Thoracic aorta (tissue), 2 donors: ENCODE measurements around the gene NAV3. TPM values are rescaled to one million over a fixed set of nuclear protein-coding genes. Genes with fewer than 3 reads are reported as not detected.

Experiments used
- ATAC-seq: fragments of 150-250 bp; one replicate; pipeline ENCODE4 v1.8.0; 2017; ENCODE audit warnings: low read depth; ENCODE audit not compliant: insufficient number of reproducible peaks, low FRiP score
- DNase-seq: peaks from one replicate; pipeline ENCODE4 v3.0.0-alpha.2; 2020; ENCODE audit warnings: low spot score
- H3K27ac ChIP-seq, 2 donors: fragments of 200-600 bp; sonication (generic); 1 replicate in 1 of 2; 2 replicates in 1 of 2; pipeline ENCODE4 v1.5.1; 2016; ENCODE audit warnings: mild to moderate bottlenecking in 2 of 2, moderate library complexity in 2 of 2
- H3K27me3 ChIP-seq: fragments of 200-600 bp; sonication (generic); replicated peaks from 2 replicates; pipeline ENCODE4 v1.6.0; 2016; ENCODE audit warnings: mild to moderate bottlenecking; ENCODE audit not compliant: insufficient read depth
- H3K36me3 ChIP-seq: fragments of 200-600 bp; sonication (generic); one replicate; pipeline ENCODE4 v1.5.1; 2016
- H3K4me1 ChIP-seq, 2 donors: fragments of 200-600 bp; sonication (generic); 1 replicate in 1 of 2; 2 replicates in 1 of 2; pipeline versions ENCODE4 v1.5.1 to v1.6.0; 2016; ENCODE audit warnings: low read depth in 2 of 2, mild to moderate bottlenecking in 1 of 2; ENCODE audit not compliant: control insufficient read depth in 1 of 2
- H3K4me3 ChIP-seq: fragments of 200-600 bp; sonication (generic); 2 replicates; pipeline ENCODE4 v1.5.1; 2016; ENCODE audit warnings: mild to moderate bottlenecking
- H3K9me3 ChIP-seq: fragments of 200-600 bp; sonication (generic); 2 replicates; pipeline ENCODE4 v1.5.1; 2016
- CTCF ChIP-seq: fragments of 200-600 bp; sonication (generic); IDR thresholded peaks from one replicate; pipeline ENCODE4 v1.5.1; 2019; ENCODE audit warnings: antibody characterized with exemption
- total RNA-seq, 2 donors: library from RNA; depleted of rRNA; stranded (reverse); fragments of >200 nt; gene quantifications; one replicate each; pipeline versions ENCODE4 v1.1.0 to v1.2.3, GENCODE V29; 2016

NAV3 gene
- total RNA-seq, 2 donors from 2014 or later = 9.3 to 11.6 TPM

- no peaks in the 10 kb centered on the region for H3K36me3 ChIP-seq
- TF ChIP-seq CTCF = no peak
- ATAC-seq (no peak), DNase-seq (no peak)
- H3K4me3 ChIP-seq = no peak overlapping the region
- H3K4me1 ChIP-seq = no peaks in the 10 kb centered on the region
- no peak overlapping the region for H3K27ac ChIP-seq
- no peaks in the 10 kb centered on the region for H3K9me3 ChIP-seq
- no peaks in the 10 kb centered on the region for H3K27me3 ChIP-seq
These were observed 7.2 kb downstream of the NAV3 start for GRCh38 chr12:77837876-77838291.

GRCh38 chr12:77841521-77841920, 10.8 kb downstream of the NAV3 start:
- H3K36me3 ChIP-seq = no peaks in the 10 kb centered on the region
- ATAC-seq (no peak), DNase-seq (no peak)
- no peak overlapping the region for H3K4me3 ChIP-seq
- no peaks in the 10 kb centered on the region for H3K9me3 ChIP-seq
- no peak overlapping the region for H3K27ac ChIP-seq
- peaks cover 0 to 5% of the 10 kb centered on the region in 2 donors for H3K4me1 ChIP-seq
- H3K27me3 ChIP-seq = no peaks in the 10 kb centered on the region
- TF ChIP-seq CTCF = no peak

- TF ChIP-seq CTCF = no peak
- H3K27me3 ChIP-seq = no peaks in the 10 kb centered on the region
- H3K36me3 ChIP-seq = no peaks in the 10 kb centered on the region
- no peak for ATAC-seq
- H3K9me3 ChIP-seq = no peaks in the 10 kb centered on the region
- no peak overlapping the region for H3K4me3 ChIP-seq
- no peak for DNase-seq
- H3K4me1 ChIP-seq = peaks cover 0 to 14% of the 10 kb centered on the region in 2 donors
- H3K27ac ChIP-seq = no peak overlapping the region
These were observed 11.7 kb downstream of the NAV3 start for GRCh38 chr12:77842430-77842829.

GRCh38 chr12:77845831-77846230, 15.1 kb downstream of the NAV3 start:
- Histone ChIP-seq H3K27ac (no peak overlapping the region), H3K9me3 (no peaks in the 10 kb centered on the region), H3K27me3 (no peaks in the 10 kb centered on the region), H3K4me3 (no peak overlapping the region), H3K4me1 (peaks cover 5 to 29% of the 10 kb centered on the region in 2 donors), H3K36me3 (no peaks in the 10 kb centered on the region)
- DNase-seq = no peak
- no peak for ATAC-seq
- no peak for TF ChIP-seq CTCF

- no peak for TF ChIP-seq CTCF
These were observed 16.4 kb downstream of the NAV3 start for GRCh38 chr12:77847060-77847541.

More at GRCh38 chr12:77847060-77847541, 16.4 kb downstream of the NAV3 start:
- ATAC-seq = no peak
- H3K4me1 ChIP-seq = peaks cover 5 to 29% of the 10 kb centered on the region in 2 donors
- no peaks in the 10 kb centered on the region for H3K36me3 ChIP-seq
- DNase-seq = no peak
- no peaks in the 10 kb centered on the region for H3K9me3 ChIP-seq
- no peak overlapping the region for H3K4me3 ChIP-seq
- no peak overlapping the region for H3K27ac ChIP-seq
- no peaks in the 10 kb centered on the region for H3K27me3 ChIP-seq
